Colonic mucosa (tissue), 4 donors: ENCODE measurements around the gene COL6A2. TPM values are rescaled to one million over a fixed set of nuclear protein-coding genes. Genes with fewer than 3 reads are reported as not detected.

Experiments
- DNase-seq: peaks from one replicate; pipeline ENCODE4 v3.0.0-alpha.2; 2020
- H3K27ac ChIP-seq: fragments of 200-600 bp; one replicate; pipeline ENCODE4 v1.8.0; 2021
- H3K27me3 ChIP-seq: fragments of 200-600 bp; one replicate; pipeline ENCODE4 v1.8.0; 2021
- H3K36me3 ChIP-seq: fragments of 200-600 bp; one replicate; pipeline ENCODE4 v1.8.0; 2021
- H3K4me1 ChIP-seq: fragments of 200-600 bp; one replicate; pipeline ENCODE4 v1.8.0; 2021; ENCODE audit warnings: mild to moderate bottlenecking
- H3K4me3 ChIP-seq: fragments of 200-600 bp; one replicate; pipeline ENCODE4 v1.8.0; 2021
- H3K9ac ChIP-seq, 2 donors: one replicate each; pipeline ENCODE4 v1.7.0; 2013; ENCODE audit warnings: control low read depth in 2 of 2, low read depth in 2 of 2, low read length in 2 of 2
- H3K9me3 ChIP-seq: fragments of 200-600 bp; one replicate; pipeline ENCODE4 v1.8.0; 2021
- intact Hi-C: fragments of 100-400 bp; cut with DNase I; formaldehyde crosslinking; loops from one replicate; pipeline ENCODE4 v1.14.1; 2022
- total RNA-seq, 2 donors: library from RNA; stranded (reverse); fragmentation: NEBNext Ultra II Directional in 1 of 2; extraction: Animal tissue kit (Norgen Biotek cat#: 25700) in 1 of 2; gene quantifications; one replicate each; pipeline ENCODE4 v1.2.1, GENCODE V29; 2021
- TF ChIP-seq, protein P1 (sequence below): fragments of 200-600 bp; IDR thresholded peaks from one replicate; pipeline ENCODE4 v1.8.0; 2022; ENCODE audit warnings: antibody characterized with exemption, mild to moderate bottlenecking
- donor health status: healthy.
- donor health status: DM: no; HTN: no; CAD: no.
- donor health status: DM: no; HTN: no; CAD: no.

COL6A2 gene
- total RNA-seq, 2 donors from 2014 or later, result 55.7 to 190 TPM

DNA sequence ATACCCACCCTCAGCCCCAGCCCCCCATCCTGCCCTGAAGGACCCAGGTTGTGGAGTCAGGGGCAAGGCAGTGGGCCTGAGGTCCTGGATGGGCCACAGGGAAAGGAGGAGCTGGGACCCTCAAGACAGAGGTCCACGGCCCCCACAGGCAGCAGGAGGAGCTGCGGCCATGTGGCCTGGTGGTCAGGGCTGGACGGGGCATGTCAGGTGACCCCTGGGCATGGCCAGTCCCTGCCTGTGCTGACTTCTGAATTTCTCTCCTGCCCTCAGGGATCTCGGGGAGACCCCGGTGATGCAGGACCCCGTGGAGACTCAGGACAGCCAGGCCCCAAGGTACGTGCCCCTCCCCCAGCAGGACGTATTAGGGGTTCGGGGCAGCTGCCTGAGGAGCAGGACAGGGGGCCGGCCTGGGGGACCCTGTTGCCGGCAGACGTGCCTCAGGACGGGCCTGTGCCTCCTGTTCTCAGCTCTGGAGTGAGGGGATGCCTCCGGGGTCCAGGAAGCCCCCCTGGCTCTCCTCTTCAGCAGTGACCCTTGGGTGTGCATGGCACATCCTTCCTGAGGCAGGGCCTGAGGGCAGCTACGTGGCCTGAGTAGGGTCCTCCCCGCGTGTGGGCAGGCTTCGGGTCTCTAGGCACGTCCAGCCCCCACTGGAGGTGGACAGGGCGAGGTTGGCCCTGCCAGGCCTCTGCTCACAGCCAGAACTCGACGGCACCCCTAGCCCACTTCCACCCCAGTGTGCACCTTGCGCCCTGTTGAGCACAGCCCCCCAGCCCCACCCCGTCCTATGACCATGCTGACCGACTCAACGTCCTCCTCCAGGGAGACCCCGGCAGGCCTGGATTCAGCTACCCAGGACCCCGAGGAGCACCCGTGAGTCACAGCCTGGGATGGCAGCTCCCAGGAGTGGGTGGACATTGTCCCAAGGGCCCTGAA, 23.6 kb downstream of the COL6A2 start:
- Histone ChIP-seq H3K4me3 (no peak overlapping the region), H3K27me3 (no peaks in the 10 kb centered on the region), H3K27ac (no peak overlapping the region), H3K9me3 (no peaks in the 10 kb centered on the region), H3K9ac (no peak overlapping the region), H3K4me1 (no peaks in the 10 kb centered on the region), H3K36me3 (no peaks in the 10 kb centered on the region)
- no peak for DNase-seq
- TF ChIP-seq, protein P1, sequence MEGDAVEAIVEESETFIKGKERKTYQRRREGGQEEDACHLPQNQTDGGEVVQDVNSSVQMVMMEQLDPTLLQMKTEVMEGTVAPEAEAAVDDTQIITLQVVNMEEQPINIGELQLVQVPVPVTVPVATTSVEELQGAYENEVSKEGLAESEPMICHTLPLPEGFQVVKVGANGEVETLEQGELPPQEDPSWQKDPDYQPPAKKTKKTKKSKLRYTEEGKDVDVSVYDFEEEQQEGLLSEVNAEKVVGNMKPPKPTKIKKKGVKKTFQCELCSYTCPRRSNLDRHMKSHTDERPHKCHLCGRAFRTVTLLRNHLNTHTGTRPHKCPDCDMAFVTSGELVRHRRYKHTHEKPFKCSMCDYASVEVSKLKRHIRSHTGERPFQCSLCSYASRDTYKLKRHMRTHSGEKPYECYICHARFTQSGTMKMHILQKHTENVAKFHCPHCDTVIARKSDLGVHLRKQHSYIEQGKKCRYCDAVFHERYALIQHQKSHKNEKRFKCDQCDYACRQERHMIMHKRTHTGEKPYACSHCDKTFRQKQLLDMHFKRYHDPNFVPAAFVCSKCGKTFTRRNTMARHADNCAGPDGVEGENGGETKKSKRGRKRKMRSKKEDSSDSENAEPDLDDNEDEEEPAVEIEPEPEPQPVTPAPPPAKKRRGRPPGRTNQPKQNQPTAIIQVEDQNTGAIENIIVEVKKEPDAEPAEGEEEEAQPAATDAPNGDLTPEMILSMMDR, result no peak
- intact Hi-C loops, result no loop called here

DNA sequence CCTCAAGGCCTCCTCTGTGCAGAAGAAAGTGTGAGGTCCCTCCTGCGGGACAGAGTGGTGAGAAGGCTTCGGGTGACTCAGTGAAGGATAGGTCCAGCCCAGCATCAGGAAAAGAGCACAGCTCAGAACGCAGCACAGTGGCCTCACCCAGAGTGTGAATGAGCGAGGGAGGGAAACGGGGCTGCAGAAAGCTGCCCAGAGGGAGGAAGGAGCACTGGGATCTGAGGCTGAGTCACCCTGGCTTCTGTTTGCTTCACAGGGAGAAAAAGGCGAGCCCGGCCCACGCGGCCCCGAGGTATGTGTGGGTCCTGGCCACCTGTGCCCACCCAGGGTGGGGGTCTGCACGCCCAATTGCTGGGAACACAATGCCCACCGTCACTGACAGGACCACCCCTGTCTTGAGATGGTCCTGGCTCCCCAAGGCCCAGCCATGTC, 24.3 kb downstream of the COL6A2 start:
- Histone ChIP-seq H3K27me3 (no peaks in the 10 kb centered on the region), H3K27ac (no peak overlapping the region), H3K9me3 (no peaks in the 10 kb centered on the region), H3K4me3 (no peak overlapping the region), H3K36me3 (no peaks in the 10 kb centered on the region), H3K9ac (no peak overlapping the region), H3K4me1 (no peaks in the 10 kb centered on the region)
- DNase-seq, result no peak
- intact Hi-C loops, result no loop called here
- TF ChIP-seq, protein P1, result no peak

DNA sequence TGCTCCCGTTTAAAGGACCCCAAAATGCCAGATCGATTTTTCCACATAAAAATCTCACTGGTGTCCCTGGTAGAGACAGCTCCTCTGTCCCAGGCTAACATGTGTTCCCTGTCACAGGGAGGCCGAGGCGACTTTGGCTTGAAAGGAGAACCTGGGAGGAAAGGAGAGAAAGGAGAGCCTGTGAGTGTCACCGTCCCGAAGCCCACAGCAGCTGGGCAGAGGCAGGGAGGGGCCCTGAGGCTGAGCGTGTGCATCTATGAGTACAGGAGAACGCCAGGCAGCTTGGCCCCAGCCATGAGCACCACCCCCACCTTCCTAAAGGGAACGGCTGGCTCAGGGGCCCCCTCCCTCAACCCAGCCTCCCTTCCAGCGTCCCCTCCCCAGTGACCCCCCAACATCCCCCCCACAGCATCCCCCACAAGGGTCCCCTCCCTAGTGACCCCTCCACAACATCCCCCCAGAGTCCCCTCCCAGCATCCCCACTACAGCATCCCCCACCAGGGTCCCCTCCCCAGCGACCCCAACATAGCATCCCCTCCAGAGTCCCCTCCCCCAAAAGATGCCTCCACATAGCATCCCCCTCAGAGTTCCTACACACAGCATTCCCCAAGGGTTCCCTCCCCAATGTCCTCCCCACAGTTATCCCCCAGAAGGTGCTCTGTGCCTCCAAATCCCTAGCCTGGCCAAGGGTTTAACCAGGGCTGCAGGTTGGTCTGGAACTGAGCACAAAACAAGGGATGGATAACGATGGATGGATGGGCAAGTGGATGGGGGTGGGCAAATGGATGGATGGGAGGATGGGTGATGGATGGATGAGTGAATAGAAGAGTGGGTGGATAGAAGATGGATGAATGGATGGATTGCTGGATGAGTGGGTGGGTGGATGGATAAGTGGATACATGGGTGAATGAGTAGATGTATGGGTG, 25.1 kb downstream of the COL6A2 start:
- Histone ChIP-seq H3K4me1 (no peaks in the 10 kb centered on the region), H3K36me3 (no peaks in the 10 kb centered on the region), H3K27ac (no peak overlapping the region), H3K9ac (no peak overlapping the region), H3K4me3 (no peak overlapping the region), H3K9me3 (no peaks in the 10 kb centered on the region), H3K27me3 (no peaks in the 10 kb centered on the region)
- intact Hi-C loops, result no loop called here
- TF ChIP-seq, protein P1, result no peak
- DNase-seq, result no peak

DNA sequence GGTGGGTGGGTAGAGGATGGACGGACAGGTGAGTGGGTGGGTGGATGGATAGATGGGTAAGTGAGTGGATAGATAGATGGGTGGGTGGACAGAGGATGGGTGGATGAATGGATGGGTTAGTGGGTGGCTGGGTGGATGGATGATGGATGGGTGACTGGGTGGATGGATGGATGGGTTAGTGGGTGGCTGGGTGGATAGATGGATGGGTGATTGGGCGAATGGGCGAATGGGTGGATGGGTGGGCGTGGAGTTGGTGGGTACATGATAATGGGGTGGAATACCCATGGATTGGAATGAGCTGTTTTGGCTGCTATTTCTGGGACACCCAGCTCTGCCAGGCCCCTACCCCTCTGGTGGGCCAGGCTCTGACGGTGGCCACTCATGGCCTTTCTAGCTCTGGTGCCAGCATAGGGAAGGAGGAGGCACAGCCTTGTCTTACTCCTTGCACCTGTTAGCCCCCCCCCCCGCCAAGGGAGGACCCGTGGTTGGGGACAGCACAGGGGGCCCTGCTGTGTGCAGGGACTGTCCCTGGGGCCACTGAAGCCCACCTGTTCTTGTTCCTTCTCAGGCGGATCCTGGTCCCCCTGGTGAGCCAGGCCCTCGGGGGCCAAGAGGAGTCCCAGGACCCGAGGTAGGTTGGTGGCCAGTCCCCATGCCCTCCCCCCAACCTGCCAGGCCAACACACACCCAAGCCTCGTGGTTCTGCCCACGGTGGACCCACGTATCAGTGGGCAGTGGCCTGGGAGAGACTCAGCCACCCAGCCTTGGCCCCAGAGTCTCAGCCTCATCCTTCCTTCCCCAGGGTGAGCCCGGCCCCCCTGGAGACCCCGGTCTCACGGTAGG, 26.4 kb downstream of the COL6A2 start:
- DNase-seq, result no peak
- Histone ChIP-seq H3K4me1 (no peaks in the 10 kb centered on the region), H3K36me3 (no peaks in the 10 kb centered on the region), H3K9me3 (no peaks in the 10 kb centered on the region), H3K27ac (no peak overlapping the region), H3K4me3 (no peak overlapping the region), H3K27me3 (no peaks in the 10 kb centered on the region), H3K9ac (no peak overlapping the region)
- TF ChIP-seq, protein P1, result no peak
- intact Hi-C loops, result no loop called here
